Type B pancreatic cell (in vitro differentiated cells): ENCODE measurements around the gene NFASC. TPM values are rescaled to one million over a fixed set of nuclear protein-coding genes. Genes with fewer than 3 reads are reported as not detected.

Experiments
- DNase-seq: peaks from one replicate; pipeline ENCODE4 v3.0.0; 2021; ENCODE audit warnings: mixed read lengths; ENCODE audit not compliant: unreplicated experiment; ENCODE audit errors: extremely low spot score
- H3K27ac Mint-ChIP-seq: 2 replicates; pipeline ENCODE4 v1.8.0; 2021; ENCODE audit warnings: mild to moderate bottlenecking, mixed read lengths
- H3K27me3 Mint-ChIP-seq: 2 replicates; pipeline ENCODE4 v1.8.0; 2021; ENCODE audit warnings: mixed read lengths
- H3K36me3 Mint-ChIP-seq: 2 replicates; pipeline ENCODE4 v1.8.0; 2021; ENCODE audit warnings: mixed read lengths
- H3K4me1 Mint-ChIP-seq: one replicate; pipeline ENCODE4 v1.8.0; 2021; ENCODE audit warnings: mixed read lengths; ENCODE audit not compliant: unreplicated experiment
- H3K4me3 Mint-ChIP-seq: 2 replicates; pipeline ENCODE4 v1.8.0; 2021; ENCODE audit warnings: mild to moderate bottlenecking, mixed read lengths
- H3K9me3 Mint-ChIP-seq: 2 replicates; pipeline ENCODE4 v1.8.0; 2021; ENCODE audit warnings: mixed read lengths
- total RNA-seq: library from RNA; stranded (reverse); gene quantifications from 2 replicates; pipeline ENCODE4 v1.2.1, GENCODE V29; 2021; ENCODE audit warnings: low replicate concordance
- TF ChIP-seq, protein P1 (sequence below): fragments of 200-600 bp; sonication (generic); conservative IDR thresholded peaks from 2 replicates; pipeline ENCODE4 v1.5.0; 2021; ENCODE audit warnings: antibody characterized with exemption, mild to moderate bottlenecking

NFASC gene
- total RNA-seq, 1 donor from 2014 or later, result 16.4 TPM

DNA sequence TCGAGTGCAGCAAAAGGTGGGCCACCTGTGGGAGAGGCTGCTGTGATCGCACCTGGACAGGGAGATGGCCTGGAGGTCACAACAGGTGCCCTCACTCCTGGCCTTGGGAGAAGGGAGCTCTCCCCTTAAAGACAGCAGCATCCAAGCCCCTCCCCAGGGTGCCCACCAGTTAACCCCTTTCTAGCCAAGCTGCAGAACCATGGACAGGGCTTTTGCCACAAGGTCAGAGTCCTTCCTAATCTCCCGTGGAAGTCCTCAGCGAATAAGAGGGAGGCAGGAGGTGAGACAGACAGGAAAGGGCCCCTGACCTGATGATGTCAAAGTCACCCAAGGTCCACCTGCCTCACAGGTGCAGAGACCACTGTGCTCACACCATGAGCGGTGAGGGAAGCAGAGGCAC, 174.1 kb downstream of the NFASC start:
- Mint-ChIP-seq H3K36me3 (no peaks in the 10 kb centered on the region), H3K9me3 (no peaks in the 10 kb centered on the region), H3K27me3 (peaks cover 90% of the 10 kb centered on the region), H3K4me1 (no peaks in the 10 kb centered on the region), H3K27ac (no peak overlapping the region), H3K4me3 (no peak overlapping the region)
- no peak for DNase-seq
- TF ChIP-seq, protein P1, sequence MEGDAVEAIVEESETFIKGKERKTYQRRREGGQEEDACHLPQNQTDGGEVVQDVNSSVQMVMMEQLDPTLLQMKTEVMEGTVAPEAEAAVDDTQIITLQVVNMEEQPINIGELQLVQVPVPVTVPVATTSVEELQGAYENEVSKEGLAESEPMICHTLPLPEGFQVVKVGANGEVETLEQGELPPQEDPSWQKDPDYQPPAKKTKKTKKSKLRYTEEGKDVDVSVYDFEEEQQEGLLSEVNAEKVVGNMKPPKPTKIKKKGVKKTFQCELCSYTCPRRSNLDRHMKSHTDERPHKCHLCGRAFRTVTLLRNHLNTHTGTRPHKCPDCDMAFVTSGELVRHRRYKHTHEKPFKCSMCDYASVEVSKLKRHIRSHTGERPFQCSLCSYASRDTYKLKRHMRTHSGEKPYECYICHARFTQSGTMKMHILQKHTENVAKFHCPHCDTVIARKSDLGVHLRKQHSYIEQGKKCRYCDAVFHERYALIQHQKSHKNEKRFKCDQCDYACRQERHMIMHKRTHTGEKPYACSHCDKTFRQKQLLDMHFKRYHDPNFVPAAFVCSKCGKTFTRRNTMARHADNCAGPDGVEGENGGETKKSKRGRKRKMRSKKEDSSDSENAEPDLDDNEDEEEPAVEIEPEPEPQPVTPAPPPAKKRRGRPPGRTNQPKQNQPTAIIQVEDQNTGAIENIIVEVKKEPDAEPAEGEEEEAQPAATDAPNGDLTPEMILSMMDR, result no peak

DNA sequence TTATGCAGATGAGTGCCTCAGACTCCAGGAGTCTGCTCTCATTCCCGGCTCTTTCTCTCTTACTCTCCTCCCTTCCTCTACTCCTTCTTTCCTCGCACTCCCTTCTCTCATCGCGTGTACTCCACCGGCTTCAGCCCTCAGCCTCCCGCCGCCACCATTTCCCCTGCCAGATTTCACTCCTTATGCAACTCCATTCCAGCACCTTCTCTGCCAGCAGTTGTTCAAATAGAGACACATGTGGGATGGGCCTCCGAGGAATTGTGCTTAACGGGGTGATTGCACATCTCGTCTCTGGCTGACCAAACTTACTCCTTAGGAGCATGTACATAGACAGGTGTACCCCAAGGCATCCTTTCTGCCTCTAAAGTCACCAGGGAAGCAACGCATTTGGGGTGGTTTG, 174.5 kb downstream of the NFASC start:
- Mint-ChIP-seq H3K4me1 (no peaks in the 10 kb centered on the region), H3K27ac (no peak overlapping the region), H3K36me3 (no peaks in the 10 kb centered on the region), H3K27me3 (peaks cover 88% of the 10 kb centered on the region), H3K4me3 (no peak overlapping the region), H3K9me3 (no peaks in the 10 kb centered on the region)
- no peak for DNase-seq
- TF ChIP-seq, protein P1, result no peak

DNA sequence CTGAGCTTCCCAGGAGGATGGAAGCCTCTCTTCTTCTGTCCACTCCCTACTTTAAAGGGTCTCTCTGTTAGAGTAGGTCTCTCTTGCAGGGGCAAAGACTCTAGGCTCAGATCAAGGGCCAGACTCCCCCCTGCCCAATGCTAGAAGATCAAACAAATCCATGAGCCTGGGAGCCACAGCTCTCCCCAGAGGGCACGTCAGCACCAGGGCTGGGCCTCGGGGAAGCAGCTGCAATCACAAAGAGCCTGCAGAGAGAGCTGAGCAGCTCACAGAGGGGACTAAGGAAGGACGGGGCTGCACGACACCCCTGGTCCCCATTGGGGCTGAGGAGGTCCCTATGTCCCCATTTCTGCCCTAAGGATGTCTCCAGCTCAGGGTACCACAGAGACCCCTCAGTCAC, 176.2 kb downstream of the NFASC start:
- no peaks in the 10 kb centered on the region for H3K36me3 Mint-ChIP-seq
- H3K9me3 Mint-ChIP-seq, result no peaks in the 10 kb centered on the region
- no peak overlapping the region for H3K27ac Mint-ChIP-seq
- DNase-seq, result no peak
- H3K4me1 Mint-ChIP-seq, result no peaks in the 10 kb centered on the region
- peaks cover 78% of the 10 kb centered on the region for H3K27me3 Mint-ChIP-seq
- TF ChIP-seq, protein P1, result no peak
- no peak overlapping the region for H3K4me3 Mint-ChIP-seq

DNA sequence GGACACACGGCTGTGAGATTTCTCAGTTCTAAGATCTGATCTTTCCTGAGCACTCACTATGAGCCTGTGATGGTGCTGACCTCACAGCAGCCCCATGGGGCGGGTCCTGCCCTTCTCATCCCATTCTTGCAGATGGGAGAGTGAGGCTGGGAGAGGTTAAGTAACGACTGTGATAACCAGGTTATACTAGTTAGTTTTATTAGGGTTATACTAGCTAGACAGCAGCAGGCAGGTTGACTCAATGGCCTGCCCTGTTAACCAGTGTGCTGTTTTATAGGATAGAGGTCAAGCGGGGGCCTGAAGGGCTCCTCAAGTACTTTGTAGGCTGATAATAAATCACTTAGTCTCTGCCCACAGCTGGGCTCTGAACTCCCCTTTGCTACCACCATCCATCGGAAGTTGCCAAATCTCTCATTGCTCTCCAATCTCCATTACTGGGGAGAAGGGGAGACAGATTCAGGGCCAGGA, 177.1 kb downstream of the NFASC start:
- Mint-ChIP-seq H3K27me3 (peaks cover 68% of the 10 kb centered on the region), H3K9me3 (no peaks in the 10 kb centered on the region), H3K4me3 (no peak overlapping the region), H3K36me3 (no peaks in the 10 kb centered on the region), H3K4me1 (no peaks in the 10 kb centered on the region), H3K27ac (no peak overlapping the region)
- TF ChIP-seq, protein P1, result no peak
- no peak for DNase-seq

DNA sequence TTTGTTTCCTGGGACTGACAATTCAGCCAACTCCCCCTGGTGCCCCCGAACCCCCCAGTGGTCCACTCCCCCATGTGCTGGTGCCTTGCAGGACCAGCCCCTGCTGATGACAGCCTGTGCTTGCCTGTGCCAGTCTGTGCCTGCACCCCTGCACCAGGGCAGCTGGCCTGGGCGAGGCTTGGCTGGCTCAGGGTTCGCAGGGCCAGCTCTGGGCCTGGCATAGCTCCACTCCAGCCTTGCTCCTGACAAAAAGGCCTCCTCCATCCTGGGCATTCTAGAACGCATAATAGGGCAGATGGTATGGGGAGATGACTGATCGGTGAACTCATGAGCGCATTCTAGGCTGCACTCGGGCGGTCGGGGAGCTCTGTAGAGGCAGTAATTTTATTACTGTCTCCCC, 177.7 kb downstream of the NFASC start:
- TF ChIP-seq, protein P1, result no peak
- H3K9me3 Mint-ChIP-seq, result no peaks in the 10 kb centered on the region
- no peak overlapping the region for H3K27ac Mint-ChIP-seq
- peaks cover 70% of the 10 kb centered on the region for H3K27me3 Mint-ChIP-seq
- DNase-seq, result no peak
- no peak overlapping the region for H3K4me3 Mint-ChIP-seq
- H3K4me1 Mint-ChIP-seq, result no peaks in the 10 kb centered on the region
- no peaks in the 10 kb centered on the region for H3K36me3 Mint-ChIP-seq

DNA sequence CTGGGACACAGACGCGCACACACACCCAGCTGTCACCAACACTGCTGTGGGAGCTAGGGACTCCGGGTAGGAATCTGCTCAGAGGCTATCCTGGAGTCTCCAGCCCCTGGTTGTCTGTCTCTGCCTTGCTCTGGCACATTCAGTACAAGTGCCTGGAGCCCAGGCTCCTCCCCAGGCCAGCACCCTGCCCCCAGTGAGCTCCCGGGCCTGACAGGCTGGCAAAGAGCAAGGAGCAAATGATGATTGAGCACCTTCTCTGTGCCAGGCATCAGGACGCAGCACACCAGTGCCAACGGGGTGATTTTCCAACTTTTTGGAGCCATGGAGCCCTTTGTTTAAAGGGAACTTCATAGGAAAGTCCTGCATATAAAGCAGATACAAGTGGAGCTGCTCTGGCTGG, 178.8 kb downstream of the NFASC start:
- no peaks in the 10 kb centered on the region for H3K9me3 Mint-ChIP-seq
- H3K27me3 Mint-ChIP-seq, result peaks cover 69% of the 10 kb centered on the region
- no peak for DNase-seq
- TF ChIP-seq, protein P1, result no peak
- no peaks in the 10 kb centered on the region for H3K36me3 Mint-ChIP-seq
- H3K4me3 Mint-ChIP-seq, result no peak overlapping the region
- no peak overlapping the region for H3K27ac Mint-ChIP-seq
- no peaks in the 10 kb centered on the region for H3K4me1 Mint-ChIP-seq
